Spinal cord (tissue), 10 donors: ENCODE results near the gene CTH. TPM values are rescaled to one million over a fixed set of nuclear protein-coding genes. Genes with fewer than 3 reads are reported as not detected.
"Not testable (repeated sequence)": the region's sequence is repeated elsewhere in the genome, so short reads cannot be mapped to it uniquely, and the experiment has no call there.

Source experiments
- DNase-seq, 6 donors: peaks; one replicate each; pipeline versions ENCODE4 v3.0.0 to v3.0.0-alpha.2; 2013 to 2015; ENCODE audit warnings: low spot score in 6 of 6, low read depth in 4 of 6
- H3K27ac ChIP-seq: one replicate; pipeline ENCODE4 v1.5.1; 2013; ENCODE audit warnings: low read depth, low read length, control low read depth
- H3K27me3 ChIP-seq: one replicate; pipeline ENCODE4 v1.6.1; 2013; ENCODE audit warnings: low read length; ENCODE audit not compliant: control insufficient read depth, insufficient read depth
- H3K36me3 ChIP-seq: one replicate; pipeline ENCODE4 v1.6.1; 2013; ENCODE audit warnings: low read length; ENCODE audit not compliant: control insufficient read depth, insufficient read depth
- H3K4me1 ChIP-seq: one replicate; pipeline ENCODE4 v1.6.1; 2013; ENCODE audit warnings: low read length; ENCODE audit not compliant: control insufficient read depth, insufficient read depth
- H3K4me3 ChIP-seq: one replicate; pipeline ENCODE4 v1.5.1; 2013; ENCODE audit warnings: low read depth, low read length, control low read depth
- H3K9me3 ChIP-seq: one replicate; pipeline ENCODE4 v1.6.1; 2013; ENCODE audit warnings: low read length; ENCODE audit not compliant: control insufficient read depth, insufficient read depth
- WGBS: methylation state at CpG from one replicate; pipeline ENCODE4 v1.1.5; 2013; ENCODE audit warnings: missing lambda C conversion rate; ENCODE audit not compliant: insufficient coverage; 5-methylcytosine and 5-hydroxymethylcytosine counted together
- polyA plus RNA-seq, 2 donors: library from polyadenylated mRNA; unstranded; fragments of 120-200 nt; gene quantifications; one replicate each; pipeline ENCODE4 v1.2.1, GENCODE V29; 2013; ENCODE audit not compliant: insufficient read length in 2 of 2
- total RNA-seq, 2 donors: library from RNA; depleted of rRNA in 1 of 2; stranded (reverse); fragments of 120-200 nt in 1 of 2; fragments of >200 nt in 1 of 2; gene quantifications; one replicate each; pipeline versions ENCODE4 v1.2.3 to v1.2.4, GENCODE V29; 2013 to 2014
- donor health status: healthy.

CTH gene
- total and polyA plus RNA-seq, 4 donors: 4.9 to 9.7 (median 7.3) TPM

GRCh38 chr1:70400335-70400734, 10.7 kb upstream of the CTH start:
- no peak overlapping the region for H3K4me3 ChIP-seq
- no peaks in the 10 kb centered on the region for H3K4me1 ChIP-seq
- no peaks in the 10 kb centered on the region for H3K27me3 ChIP-seq
- no peak overlapping the region for H3K27ac ChIP-seq
- no peaks in the 10 kb centered on the region for H3K36me3 ChIP-seq
- no CpG with 5 or more reads among the region's 1 CpG for WGBS
- no peaks in the 10 kb centered on the region for H3K9me3 ChIP-seq
- peak in 2 of 6 donors; percentile 3 to 50 for DNase-seq

- no CpG with 5 or more reads among the region's 1 CpG for WGBS
- DNase-seq: no peak
- Histone ChIP-seq H3K27me3 (no peaks in the 10 kb centered on the region), H3K36me3 (no peaks in the 10 kb centered on the region), H3K27ac (no peak overlapping the region), H3K9me3 (no peaks in the 10 kb centered on the region), H3K4me1 (no peaks in the 10 kb centered on the region), H3K4me3 (no peak overlapping the region)
Measured at GRCh38 chr1:70401974-70402373, 9.1 kb upstream of the CTH start.

GRCh38 chr1:70403759-70404158, 7.3 kb upstream of the CTH start:
- no peak overlapping the region for H3K4me3 ChIP-seq
- no peaks in the 10 kb centered on the region for H3K9me3 ChIP-seq
- no peak for DNase-seq
- H3K36me3 ChIP-seq: no peaks in the 10 kb centered on the region
- H3K27ac ChIP-seq: no peak overlapping the region
- H3K27me3 ChIP-seq: no peaks in the 10 kb centered on the region
- 80% methylated on average over 1 of the region's 2 CpGs for WGBS
- no peaks in the 10 kb centered on the region for H3K4me1 ChIP-seq

- no peak overlapping the region for H3K4me3 ChIP-seq
- peak in 1 of 6 donors; percentile 6 for DNase-seq
- H3K4me1 ChIP-seq: no peaks in the 10 kb centered on the region
- no peak overlapping the region for H3K27ac ChIP-seq
- WGBS: 94% methylated on average over 4 of the region's 12 CpGs
- no peaks in the 10 kb centered on the region for H3K27me3 ChIP-seq
- no peaks in the 10 kb centered on the region for H3K36me3 ChIP-seq
- H3K9me3 ChIP-seq: no peaks in the 10 kb centered on the region
Measured at GRCh38 chr1:70405780-70406416, 5.2 kb upstream of the CTH start.

DNA sequence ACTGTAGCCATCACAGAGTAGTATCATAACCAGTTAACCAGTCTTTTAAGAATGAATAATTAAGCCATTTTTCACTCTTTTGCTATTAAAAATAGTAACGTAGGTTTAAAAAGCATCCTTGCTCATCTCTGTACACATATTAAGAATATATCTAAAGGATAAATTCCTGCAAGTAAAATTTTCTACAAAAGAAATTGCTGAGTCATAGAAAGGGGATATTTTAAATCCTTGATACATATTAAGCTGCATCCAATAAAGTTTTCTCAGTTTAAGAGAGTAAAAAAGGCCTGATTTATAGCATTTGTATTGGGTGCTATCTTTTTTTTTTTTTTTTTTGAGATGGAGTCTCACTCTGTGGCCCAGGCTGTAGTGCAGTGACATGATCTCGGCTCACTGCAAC, 1.9 kb upstream of the CTH start:
- Histone ChIP-seq H3K9me3 (no peaks in the 10 kb centered on the region), H3K27me3 (no peaks in the 10 kb centered on the region), H3K27ac (no peak overlapping the region), H3K4me3 (no peak overlapping the region), H3K4me1 (peaks cover 9% of the 10 kb centered on the region), H3K36me3 (no peaks in the 10 kb centered on the region)
- 100% methylated on average over 1 of the region's 2 CpGs for WGBS
- DNase-seq: no peak

DNA sequence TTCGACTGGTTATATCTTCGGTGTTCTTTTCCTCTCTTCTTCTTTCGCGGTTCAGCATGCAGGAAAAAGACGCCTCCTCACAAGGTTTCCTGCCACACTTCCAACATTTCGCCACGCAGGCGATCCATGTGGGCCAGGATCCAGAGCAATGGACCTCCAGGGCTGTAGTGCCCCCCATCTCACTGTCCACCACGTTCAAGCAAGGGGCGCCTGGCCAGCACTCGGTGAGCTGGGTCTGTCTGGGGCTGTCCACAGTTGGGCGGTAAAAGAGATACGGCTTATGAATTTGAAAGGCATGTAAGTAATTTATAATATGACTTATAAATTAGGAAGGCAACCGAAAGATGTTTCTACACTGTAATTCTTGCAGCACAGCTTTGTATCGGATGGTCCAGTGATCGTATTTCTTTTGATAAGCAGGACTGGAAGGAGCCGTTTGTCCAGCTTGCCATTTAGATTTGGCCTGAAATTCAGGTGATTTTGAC, 334 bp downstream of the CTH start:
- no peaks in the 10 kb centered on the region for H3K36me3 ChIP-seq
- H3K9me3 ChIP-seq: no peaks in the 10 kb centered on the region
- peak overlapping the region; percentile 95 for H3K4me3 ChIP-seq
- peak overlapping the region; percentile 99 for H3K27ac ChIP-seq
- WGBS: 0% methylated on average over 7 of the region's 17 CpGs
- peaks cover 11% of the 10 kb centered on the region for H3K4me1 ChIP-seq
- peak in 2 of 6 donors; percentile 1 to 5 for DNase-seq
- no peaks in the 10 kb centered on the region for H3K27me3 ChIP-seq

DNA sequence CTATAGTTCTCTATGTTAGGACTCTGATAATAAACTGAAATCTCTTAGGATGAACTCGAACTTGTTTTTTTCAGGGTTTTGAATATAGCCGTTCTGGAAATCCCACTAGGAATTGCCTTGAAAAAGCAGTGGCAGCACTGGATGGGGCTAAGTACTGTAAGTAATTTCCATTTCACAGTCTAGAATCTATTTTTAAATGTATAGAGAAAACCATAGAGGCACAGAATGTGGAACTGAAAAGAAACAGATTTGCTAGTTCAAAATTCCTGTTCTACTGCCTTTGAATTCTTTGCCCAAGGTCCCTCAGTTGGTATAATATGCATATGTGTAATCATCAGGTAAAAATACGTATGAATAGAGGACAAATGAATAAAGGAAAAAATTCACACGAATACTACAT, 4.8 kb downstream of the CTH start:
- no CpG with 5 or more reads among the region's 4 CpGs for WGBS
- peaks cover 11% of the 10 kb centered on the region for H3K4me1 ChIP-seq
- H3K4me3 ChIP-seq: no peak overlapping the region
- no peaks in the 10 kb centered on the region for H3K9me3 ChIP-seq
- no peak for DNase-seq
- no peak overlapping the region for H3K27ac ChIP-seq
- H3K27me3 ChIP-seq: no peaks in the 10 kb centered on the region
- peaks cover 4% of the 10 kb centered on the region for H3K36me3 ChIP-seq

DNA sequence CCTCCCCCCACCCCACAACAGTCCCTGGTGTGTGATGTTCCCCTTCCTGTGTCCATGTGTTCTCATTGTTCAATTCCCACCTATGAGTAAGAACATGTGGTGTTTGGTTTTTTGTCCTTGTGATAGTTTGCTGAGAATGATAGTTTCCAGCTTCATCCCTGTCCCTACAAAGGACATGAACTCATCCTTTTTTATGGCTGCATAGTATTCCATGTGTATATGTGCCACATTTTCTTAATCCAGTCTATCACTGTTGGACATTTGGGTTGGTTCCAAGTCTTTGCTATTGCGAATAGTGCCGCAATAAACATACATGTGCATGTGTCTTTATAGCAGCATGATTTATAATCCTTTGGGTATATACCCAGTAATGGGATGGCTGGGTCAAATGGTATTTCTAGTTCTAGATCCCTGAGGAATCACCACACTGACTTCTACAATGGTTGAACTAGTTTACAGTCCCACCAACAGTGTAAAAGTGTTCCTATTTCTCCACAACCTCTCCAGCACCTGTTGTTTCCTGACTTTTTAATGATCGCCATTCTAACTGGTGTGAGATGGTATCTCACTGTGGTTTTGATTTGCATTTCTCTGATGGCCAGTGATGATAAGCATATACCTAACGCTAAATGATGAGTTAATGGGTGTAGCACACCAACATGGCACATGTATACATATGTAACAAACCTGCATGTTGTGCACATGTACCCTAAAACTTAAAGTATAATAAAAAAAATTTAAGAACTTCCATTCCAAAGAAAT, 8.1 kb downstream of the CTH start:
- not testable (repeated sequence) for H3K4me3 ChIP-seq, DNase-seq, H3K27ac ChIP-seq, H3K36me3 ChIP-seq, H3K4me1 ChIP-seq, H3K9me3 ChIP-seq, H3K27me3 ChIP-seq
- WGBS: no CpG with 5 or more reads among the region's 4 CpGs

- Histone ChIP-seq H3K27ac (no peak overlapping the region), H3K9me3 (no peaks in the 10 kb centered on the region), H3K4me1 (no peaks in the 10 kb centered on the region), H3K27me3 (no peaks in the 10 kb centered on the region), H3K4me3 (no peak overlapping the region), H3K36me3 (peaks cover 8% of the 10 kb centered on the region)
- no peak for DNase-seq
- WGBS: 53% methylated on average over 3 of the region's 4 CpGs
Measured at GRCh38 chr1:70420320-70420719, 9.3 kb downstream of the CTH start.
